Activated CD4-positive, alpha-beta T cell treated with anti-CD3 and anti-CD28 coated beads, Interleukin-2, amount 10 ng/mL, durations not matched to agents 7 days and 5 days (primary cell): Measurements from ENCODE around the gene KLK5. TPM values are rescaled to one million over a fixed set of nuclear protein-coding genes. Genes with fewer than 3 reads are reported as not detected.
"Not testable (repeated sequence)": the region's sequence is repeated elsewhere in the genome, so short reads cannot be mapped to it uniquely, and the experiment has no call there.

ENCODE experiments used
- CTCF ChIA-PET: fragments of 350-600 bp; sonication (Branson Sonifier 250); formaldehyde crosslinking; loops from one replicate; lab custom pipeline; 2021; ENCODE audit warnings: antibody characterized with exemption; lab: Charles Lee
- POLR2A ChIA-PET: fragments of 350-600 bp; sonication (Branson Sonifier 250); formaldehyde crosslinking; loops from one replicate; lab custom pipeline; 2021; ENCODE audit warnings: antibody characterized with exemption; lab: Charles Lee
- DNase-seq: peaks from one replicate; pipeline ENCODE4 v3.0.0-alpha.2; 2020
- H3K27ac Mint-ChIP-seq: one replicate; pipeline ENCODE4 v1.8.0; 2021; ENCODE audit warnings: mild to moderate bottlenecking, moderate library complexity, mixed read lengths
- H3K27me3 Mint-ChIP-seq: one replicate; pipeline ENCODE4 v1.8.0; 2021; ENCODE audit warnings: mixed read lengths
- H3K36me3 Mint-ChIP-seq: one replicate; pipeline ENCODE4 v1.8.0; 2021; ENCODE audit warnings: low read depth, mixed read lengths
- H3K4me1 Mint-ChIP-seq: one replicate; pipeline ENCODE4 v1.8.0; 2021; ENCODE audit warnings: mixed read lengths
- H3K4me3 Mint-ChIP-seq: one replicate; pipeline ENCODE4 v1.8.0; 2021; ENCODE audit warnings: mild to moderate bottlenecking, moderate library complexity, mixed read lengths
- H3K9me3 Mint-ChIP-seq: one replicate; pipeline ENCODE4 v1.8.0; 2021; ENCODE audit warnings: mixed read lengths
- total RNA-seq, 2 experiments: library from RNA; stranded (reverse); gene quantifications; one replicate each; pipeline ENCODE4 v1.2.3, GENCODE V29; 2021

Gene KLK5
- total RNA-seq, 2 experiments from 2014 or later = not detected

DNA sequence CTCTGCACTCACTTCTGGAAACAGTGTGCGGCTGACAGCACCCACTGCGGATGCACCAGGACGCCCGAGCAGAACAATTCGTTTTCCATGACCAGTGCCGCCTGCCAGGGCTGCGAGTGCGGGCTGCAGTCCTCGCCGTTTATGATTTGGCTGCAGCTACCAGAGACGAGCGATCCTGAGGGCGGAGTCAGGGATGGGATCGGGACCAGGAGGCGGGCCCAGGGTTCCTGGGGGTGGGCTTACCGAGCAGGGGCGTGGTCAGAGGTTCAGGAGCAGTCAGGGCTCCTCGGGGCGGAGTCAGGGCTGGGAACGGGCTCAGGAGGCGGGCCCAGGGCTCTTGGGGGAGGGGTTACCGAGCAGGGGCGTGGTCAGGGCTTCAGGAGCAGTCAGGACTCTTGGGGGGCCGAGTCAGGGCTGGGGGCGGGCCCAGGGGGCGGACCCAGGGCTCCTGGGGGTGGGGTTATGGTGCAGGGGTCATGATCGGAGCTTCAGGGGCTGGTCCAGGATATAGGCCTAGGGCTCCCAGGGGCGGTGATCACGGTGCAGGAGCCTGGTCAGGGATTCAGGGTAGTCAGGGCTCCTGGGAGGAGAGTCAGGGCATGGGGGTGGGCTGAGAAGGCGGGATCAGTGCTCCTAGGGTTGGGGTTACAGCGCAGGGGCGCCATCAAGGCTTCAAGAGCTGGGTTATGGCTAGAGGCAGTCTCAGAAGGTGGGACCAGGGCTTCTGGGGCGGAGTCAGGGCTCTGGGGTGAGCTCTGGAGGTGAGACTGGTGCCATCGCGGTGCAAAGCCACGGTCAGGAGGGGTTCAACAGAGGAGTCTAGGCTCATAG, 43.4 kb downstream of the KLK5 start:
- peak; percentile 21 for DNase-seq
- Mint-ChIP-seq H3K4me1 (no peaks in the 10 kb centered on the region), H3K9me3 (no peaks in the 10 kb centered on the region), H3K4me3 (peak overlapping the region; percentile 34), H3K27me3 (peaks cover 39% of the 10 kb centered on the region), H3K27ac (no peak overlapping the region), H3K36me3 (no peaks in the 10 kb centered on the region)
- POLR2A ChIA-PET = interaction anchor here (0.9 kb wide), 1 partner anchor 13 kb away, joined by 3 read pairs; no protein-coding TSS in a partner anchor
- CTCF ChIA-PET = interaction anchor here (1.4 kb wide), 1 partner anchor 184 kb away, joined by 3 read pairs; no protein-coding TSS in a partner anchor

DNA sequence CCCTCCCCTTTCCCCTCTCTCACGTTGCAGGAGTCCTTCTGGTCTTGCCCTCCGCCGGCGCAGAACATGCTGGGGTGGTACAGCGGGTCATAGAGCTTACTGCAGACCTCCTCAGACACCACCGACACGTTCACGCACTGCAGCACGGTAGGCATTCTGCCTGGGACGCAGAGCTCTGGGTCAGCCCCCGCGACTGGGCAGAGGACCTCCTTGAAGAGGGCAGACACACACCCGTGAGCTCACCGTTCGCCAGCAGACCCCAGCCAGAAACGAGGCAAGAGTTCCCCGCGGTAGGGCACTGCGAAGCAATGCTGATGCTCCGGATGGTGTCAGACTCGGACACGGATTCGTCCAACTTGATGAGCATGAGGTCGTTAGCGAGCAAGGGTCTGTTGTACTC, 44.5 kb downstream of the KLK5 start:
- H3K4me3 Mint-ChIP-seq = no peak overlapping the region
- no peak for DNase-seq
- ChIA-PET POLR2A (no interaction called here), CTCF (interaction anchor here (1.3 kb wide), 2 partner anchors 13 to 14 kb away, joined by 3 to 4 read pairs; no protein-coding TSS in a partner anchor)
- H3K4me1 Mint-ChIP-seq = no peaks in the 10 kb centered on the region
- H3K9me3 Mint-ChIP-seq = no peaks in the 10 kb centered on the region
- no peaks in the 10 kb centered on the region for H3K36me3 Mint-ChIP-seq
- H3K27ac Mint-ChIP-seq = no peak overlapping the region
- peaks cover 39% of the 10 kb centered on the region for H3K27me3 Mint-ChIP-seq

- no peak overlapping the region for H3K4me3 Mint-ChIP-seq
- H3K9me3 Mint-ChIP-seq = no peaks in the 10 kb centered on the region
- peaks cover 39% of the 10 kb centered on the region for H3K27me3 Mint-ChIP-seq
- POLR2A ChIA-PET = no interaction called here
- H3K4me1 Mint-ChIP-seq = no peaks in the 10 kb centered on the region
- H3K27ac Mint-ChIP-seq = no peak overlapping the region
- CTCF ChIA-PET = no interaction called here
- DNase-seq = peak; percentile 56
- no peaks in the 10 kb centered on the region for H3K36me3 Mint-ChIP-seq
These were observed 46.6 kb downstream of the KLK5 start for GRCh38 chr19:50906217-50906616.

DNA sequence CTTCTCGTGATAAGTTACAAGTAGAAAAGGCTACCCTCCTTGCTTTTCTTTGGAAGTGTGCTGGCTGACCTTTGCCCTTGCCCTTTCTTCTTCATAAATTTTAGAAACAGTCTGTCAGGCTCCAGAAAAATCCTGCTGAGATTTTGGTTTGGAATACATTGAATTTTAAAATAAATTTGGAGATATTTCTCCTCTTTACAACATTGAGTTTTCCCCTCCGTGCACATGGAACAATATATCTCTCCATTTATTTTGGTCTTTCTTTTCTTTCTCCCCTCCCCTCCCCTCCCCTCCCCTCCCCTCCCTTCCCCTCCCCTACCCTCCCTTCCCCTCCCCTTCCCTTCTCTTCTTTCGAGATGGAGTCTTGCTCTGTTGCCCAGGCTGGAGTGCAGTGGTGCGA, 50.2 kb downstream of the KLK5 start:
- ChIA-PET CTCF (no interaction called here), POLR2A (no interaction called here)
- Mint-ChIP-seq H3K4me3 (no peak overlapping the region), H3K36me3 (no peaks in the 10 kb centered on the region), H3K27me3 (peaks cover 12% of the 10 kb centered on the region), H3K9me3 (no peaks in the 10 kb centered on the region), H3K27ac (no peak overlapping the region), H3K4me1 (no peaks in the 10 kb centered on the region)
- DNase-seq = no peak

GRCh38 chr19:50899569-50899968, 53.3 kb downstream of the KLK5 start:
- Mint-ChIP-seq H3K9me3 (peaks cover 4% of the 10 kb centered on the region), H3K4me3 (no peak overlapping the region), H3K4me1 (no peaks in the 10 kb centered on the region), H3K36me3 (no peaks in the 10 kb centered on the region), H3K27ac (no peak overlapping the region), H3K27me3 (peaks cover 4% of the 10 kb centered on the region)
- ChIA-PET CTCF (interaction anchor here (0.6 kb wide), 1 partner anchor 10 kb away, joined by 3 read pairs; no protein-coding TSS in a partner anchor), POLR2A (no interaction called here)
- DNase-seq = no peak

DNA sequence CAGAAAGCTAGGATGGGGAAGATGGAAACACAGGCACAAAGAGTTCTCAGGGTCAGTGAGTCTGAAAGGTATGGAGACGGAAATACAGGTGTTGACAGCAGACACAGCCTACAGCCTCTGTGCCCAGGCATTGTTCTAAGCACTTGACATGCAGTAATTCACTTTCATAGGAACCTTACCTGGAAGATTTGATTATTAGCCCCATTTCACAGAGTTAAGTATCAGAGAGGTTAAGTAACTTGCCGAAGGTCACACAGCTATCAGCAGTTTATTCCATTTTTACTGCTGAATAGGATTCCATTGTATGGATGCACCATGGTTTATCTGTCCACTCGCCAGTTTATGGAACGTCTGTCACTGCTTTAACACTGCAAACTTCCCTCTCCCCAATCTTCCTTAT, 54.8 kb downstream of the KLK5 start:
- ChIA-PET POLR2A (no interaction called here), CTCF (no interaction called here)
- no peak for DNase-seq
- Mint-ChIP-seq H3K36me3 (no peaks in the 10 kb centered on the region), H3K27me3 (peaks cover 7% of the 10 kb centered on the region), H3K9me3 (peaks cover 9% of the 10 kb centered on the region), H3K4me1 (no peaks in the 10 kb centered on the region), H3K4me3 (no peak overlapping the region), H3K27ac (no peak overlapping the region)

- Mint-ChIP-seq H3K4me1 (no peaks in the 10 kb centered on the region), H3K4me3 (no peak overlapping the region), H3K27ac (no peak overlapping the region), H3K9me3 (peaks cover 9% of the 10 kb centered on the region), H3K27me3 (peaks cover 7% of the 10 kb centered on the region), H3K36me3 (no peaks in the 10 kb centered on the region)
- POLR2A ChIA-PET = no interaction called here
- CTCF ChIA-PET = no interaction called here
- DNase-seq = no peak
These were observed 55.2 kb downstream of the KLK5 start for GRCh38 chr19:50897612-50898011.

DNA sequence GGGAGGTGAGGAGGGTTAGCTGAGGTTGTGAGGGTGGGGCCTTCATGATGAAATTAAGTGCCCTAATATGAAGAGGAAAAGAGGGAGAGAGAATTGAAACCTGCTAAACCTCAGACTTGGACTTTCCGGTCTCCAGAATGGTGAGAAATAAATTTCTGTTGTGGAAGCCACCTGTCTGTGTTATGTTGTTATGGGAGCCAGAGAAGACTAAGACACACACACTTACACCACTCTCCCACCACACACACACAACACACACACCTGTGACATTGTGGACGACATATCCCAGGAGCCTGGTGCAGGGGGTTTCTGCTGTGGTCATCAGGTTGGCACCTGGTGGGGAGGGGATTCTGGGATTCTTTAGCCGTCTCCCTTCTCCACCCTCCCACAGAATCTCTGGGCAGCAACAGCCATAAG, 55.6 kb downstream of the KLK5 start:
- Mint-ChIP-seq H3K27ac (no peak overlapping the region), H3K9me3 (peaks cover 9% of the 10 kb centered on the region), H3K4me3 (no peak overlapping the region), H3K4me1 (no peaks in the 10 kb centered on the region), H3K27me3 (peaks cover 7% of the 10 kb centered on the region), H3K36me3 (no peaks in the 10 kb centered on the region)
- ChIA-PET POLR2A (no interaction called here), CTCF (no interaction called here)
- DNase-seq = no peak

DNA sequence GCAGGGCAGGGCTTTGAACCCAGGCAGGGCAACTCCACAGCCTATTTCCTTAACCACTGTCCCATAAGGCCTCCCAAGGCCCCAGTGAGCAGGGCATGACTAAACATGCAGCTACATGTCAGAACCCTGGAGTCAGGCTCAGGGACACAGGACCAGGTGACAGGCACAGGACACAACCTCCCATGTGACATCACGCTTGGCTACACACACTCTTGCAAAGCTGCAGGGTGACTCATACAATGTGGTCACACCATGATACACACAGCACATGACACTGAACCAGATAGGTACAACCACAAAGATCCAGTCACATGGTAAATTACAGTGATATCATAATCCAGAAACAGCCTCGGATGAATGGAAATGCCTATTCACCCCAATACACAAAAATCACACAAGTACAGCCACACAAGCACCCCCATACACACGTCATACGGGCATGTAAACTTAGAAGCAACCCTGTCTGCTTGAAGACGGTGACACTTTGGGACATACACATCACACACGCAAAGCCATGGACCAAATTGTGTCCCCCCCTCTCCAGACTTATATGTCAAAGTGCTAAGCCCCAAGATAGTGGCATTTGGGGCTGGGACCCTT, 56.1 kb downstream of the KLK5 start:
- ChIA-PET POLR2A (no interaction called here), CTCF (no interaction called here)
- peak; percentile 13 for DNase-seq
- peaks cover 9% of the 10 kb centered on the region for H3K9me3 Mint-ChIP-seq
- H3K36me3 Mint-ChIP-seq = no peaks in the 10 kb centered on the region
- peaks cover 8% of the 10 kb centered on the region for H3K27me3 Mint-ChIP-seq
- no peak overlapping the region for H3K4me3 Mint-ChIP-seq
- H3K4me1 Mint-ChIP-seq = no peaks in the 10 kb centered on the region
- H3K27ac Mint-ChIP-seq = no peak overlapping the region

DNA sequence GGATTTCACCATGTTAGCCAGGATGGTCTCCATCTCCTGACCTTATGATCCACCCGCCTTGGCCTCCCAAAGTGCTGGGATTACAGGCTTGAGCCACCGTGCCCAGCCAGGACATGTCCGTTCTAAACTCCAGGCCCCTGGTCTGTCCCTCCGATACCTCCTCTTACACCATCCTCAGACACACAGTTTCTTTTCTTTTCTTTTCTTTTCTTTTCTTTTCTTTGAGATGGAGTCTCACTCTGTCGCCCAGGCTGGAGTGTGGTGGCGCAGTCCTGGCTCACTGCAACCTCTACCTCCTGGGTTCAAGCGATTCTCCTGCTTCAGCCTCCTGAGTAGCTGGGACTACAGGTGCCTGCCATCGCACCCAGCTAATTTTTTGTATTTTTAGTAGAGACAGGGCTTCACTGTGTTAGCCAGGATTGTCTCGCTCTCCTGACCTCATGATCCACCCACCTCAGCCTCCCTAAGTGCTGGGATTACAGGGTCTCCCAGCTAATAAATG, 56.7 kb downstream of the KLK5 start:
- DNase-seq, H3K36me3 Mint-ChIP-seq, H3K4me1 Mint-ChIP-seq, H3K27ac Mint-ChIP-seq, H3K9me3 Mint-ChIP-seq, POLR2A ChIA-PET, H3K27me3 Mint-ChIP-seq, H3K4me3 Mint-ChIP-seq: not testable (repeated sequence)
- CTCF ChIA-PET = interaction anchor here (1.1 kb wide), 1 partner anchor 11 kb away, joined by 3 read pairs; no protein-coding TSS in a partner anchor

- CTCF ChIA-PET = interaction anchor here (1.1 kb wide), 1 partner anchor 13 kb away, joined by 3 read pairs; no protein-coding TSS in a partner anchor
- no peak overlapping the region for H3K27ac Mint-ChIP-seq
- H3K4me3 Mint-ChIP-seq = no peak overlapping the region
- peaks cover 9% of the 10 kb centered on the region for H3K9me3 Mint-ChIP-seq
- DNase-seq = no peak
- no peaks in the 10 kb centered on the region for H3K4me1 Mint-ChIP-seq
- no peaks in the 10 kb centered on the region for H3K36me3 Mint-ChIP-seq
- POLR2A ChIA-PET = no interaction called here
- peaks cover 9% of the 10 kb centered on the region for H3K27me3 Mint-ChIP-seq
These were observed 58.1 kb downstream of the KLK5 start for GRCh38 chr19:50894478-50895356.
